22Rv1 (cell line): Measurements from ENCODE around the gene PHLDA2.

Source experiments
- ZFX ChIP-seq: fragments of 450-650 bp; IDR thresholded peaks from 2 replicates; pipeline ENCODE4 v1.6.1; 2017; ENCODE audit warnings: antibody characterized with exemption, borderline replicate concordance
- TF ChIP-seq, protein P1 (sequence below): fragments of 450-650 bp; IDR thresholded peaks from 2 replicates; pipeline ENCODE4 v1.5.1; 2017; ENCODE audit warnings: mild to moderate bottlenecking

DNA sequence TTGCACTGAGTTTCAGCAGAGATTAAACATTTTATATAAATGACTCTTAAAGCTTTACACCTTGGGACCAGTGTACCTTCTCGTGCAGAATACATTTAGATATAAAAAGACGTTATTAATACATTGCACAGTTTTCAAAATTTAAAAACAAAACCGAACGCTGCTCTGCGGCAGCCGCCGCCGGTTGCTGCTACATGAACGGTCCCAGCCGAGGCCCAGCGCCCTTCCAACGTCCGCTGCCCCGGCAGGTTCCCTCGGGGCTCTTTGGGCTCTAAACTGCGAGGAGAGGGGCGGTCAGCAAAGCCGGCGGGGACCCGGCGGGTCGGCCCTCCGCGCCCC, 45.6 kb downstream of the PHLDA2 start:
- TF ChIP-seq, protein P1, sequence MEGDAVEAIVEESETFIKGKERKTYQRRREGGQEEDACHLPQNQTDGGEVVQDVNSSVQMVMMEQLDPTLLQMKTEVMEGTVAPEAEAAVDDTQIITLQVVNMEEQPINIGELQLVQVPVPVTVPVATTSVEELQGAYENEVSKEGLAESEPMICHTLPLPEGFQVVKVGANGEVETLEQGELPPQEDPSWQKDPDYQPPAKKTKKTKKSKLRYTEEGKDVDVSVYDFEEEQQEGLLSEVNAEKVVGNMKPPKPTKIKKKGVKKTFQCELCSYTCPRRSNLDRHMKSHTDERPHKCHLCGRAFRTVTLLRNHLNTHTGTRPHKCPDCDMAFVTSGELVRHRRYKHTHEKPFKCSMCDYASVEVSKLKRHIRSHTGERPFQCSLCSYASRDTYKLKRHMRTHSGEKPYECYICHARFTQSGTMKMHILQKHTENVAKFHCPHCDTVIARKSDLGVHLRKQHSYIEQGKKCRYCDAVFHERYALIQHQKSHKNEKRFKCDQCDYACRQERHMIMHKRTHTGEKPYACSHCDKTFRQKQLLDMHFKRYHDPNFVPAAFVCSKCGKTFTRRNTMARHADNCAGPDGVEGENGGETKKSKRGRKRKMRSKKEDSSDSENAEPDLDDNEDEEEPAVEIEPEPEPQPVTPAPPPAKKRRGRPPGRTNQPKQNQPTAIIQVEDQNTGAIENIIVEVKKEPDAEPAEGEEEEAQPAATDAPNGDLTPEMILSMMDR = no peak
- TF ChIP-seq ZFX = no peak
